SU-DHL-6 (cell line): ENCODE results near the gene VTI1A.
A peak's percentile ranks its signal among the peaks of the same experiment; 100 is the strongest.

Source experiments
- H2AFZ ChIP-seq: fragments of 200-600 bp; sonication (generic); 2 replicates; pipeline ENCODE4 v1.6.1; 2014; ENCODE audit warnings: low read depth, mild to moderate bottlenecking, moderate library complexity, mixed read lengths, antibody characterized with exemption, low read length; ENCODE audit not compliant: severe bottlenecking
- H3F3A ChIP-seq: fragments of 200-600 bp; shearing (Covaris generic); 2 replicates; pipeline ENCODE4 v1.6.0; 2016; ENCODE audit warnings: antibody characterized with exemption, mild to moderate bottlenecking; ENCODE audit not compliant: insufficient read depth
- H3K27ac ChIP-seq: fragments of 200-600 bp; sonication (generic); 2 replicates; pipeline ENCODE4 v1.5.1; 2016; ENCODE audit warnings: low read depth, mild to moderate bottlenecking, low read length, moderate library complexity, mixed read lengths
- H3K27me3 ChIP-seq: fragments of 200-600 bp; sonication (generic), shearing (Covaris generic); 2 replicates; pipeline ENCODE4 v1.6.0; 2014; ENCODE audit warnings: mild to moderate bottlenecking, low read length
- H3K36me3 ChIP-seq: fragments of 200-600 bp; sonication (generic); 2 replicates; pipeline ENCODE4 v1.6.1; 2014; ENCODE audit warnings: mild to moderate bottlenecking, low read length, mixed read lengths
- H3K4me2 ChIP-seq: fragments of 300-600, 200-600 bp; shearing (Covaris generic), sonication (generic); 2 replicates; pipeline ENCODE4 v1.6.0; 2014; ENCODE audit warnings: low read length, low read depth, mild to moderate bottlenecking; ENCODE audit not compliant: poor library complexity, severe bottlenecking
- H3K4me3 ChIP-seq: fragments of 200-600 bp; sonication (generic); 2 replicates; pipeline ENCODE4 v1.5.1; 2014; ENCODE audit warnings: antibody characterized with exemption, low read length, mild to moderate bottlenecking, mixed read lengths; ENCODE audit not compliant: insufficient read depth, poor library complexity, severe bottlenecking
- H3K79me2 ChIP-seq: fragments of 200-600 bp; sonication (generic); 2 replicates; pipeline ENCODE4 v1.6.1; 2014; ENCODE audit warnings: mild to moderate bottlenecking, low read length, moderate library complexity; ENCODE audit not compliant: insufficient read depth
- H3K9ac ChIP-seq: fragments of 200-600 bp; sonication (generic); 2 replicates; pipeline ENCODE4 v1.7.0; 2014; ENCODE audit warnings: mild to moderate bottlenecking, low read length
- H3K9me2 ChIP-seq: fragments of 200-600 bp; sonication (generic); replicated peaks from 2 replicates; pipeline ENCODE4 v1.6.1; 2014; ENCODE audit warnings: low read length; ENCODE audit not compliant: insufficient read depth
- H3K9me3 ChIP-seq: fragments of 200-600 bp; sonication (generic); 2 replicates; pipeline ENCODE4 v1.6.1; 2014; ENCODE audit warnings: low read length, mixed read lengths; ENCODE audit not compliant: insufficient read depth
- H4K20me1 ChIP-seq: fragments of 200-600 bp; sonication (generic); 2 replicates; pipeline ENCODE4 v1.6.1; 2014; ENCODE audit warnings: low read depth, mild to moderate bottlenecking, antibody characterized with exemption, low read length, moderate library complexity, mixed read lengths
- CTCF ChIP-seq: fragments of 200-600 bp; sonication (generic); IDR thresholded peaks from one replicate; pipeline ENCODE4 v1.5.1; 2017; ENCODE audit warnings: antibody characterized with exemption, mild to moderate bottlenecking, low read length, moderate library complexity; ENCODE audit not compliant: insufficient read depth, poor library complexity, severe bottlenecking
- EZH2phosphoT487 ChIP-seq: fragments of 200-600 bp; sonication (generic), shearing (Covaris generic); conservative IDR thresholded peaks from 2 replicates; pipeline ENCODE4 v1.6.1; 2018; ENCODE audit warnings: mild to moderate bottlenecking, antibody characterized with exemption, low read length, moderate library complexity, mixed read lengths

The VTI1A gene

GRCh38 chr10:112441520-112441919 lies 5.5 kb upstream of the VTI1A start:
- H3F3A ChIP-seq, result peaks cover 3% of the 10 kb centered on the region; the same call in 1 of the 2 replicates
- no peak overlapping the region for H3K9ac ChIP-seq
- H3K36me3 ChIP-seq, result peaks cover 46% of the 10 kb centered on the region; the same call in 1 of the 2 replicates
- H3K4me2 ChIP-seq, result no peak overlapping the region
- H4K20me1 ChIP-seq, result no peaks in the 10 kb centered on the region
- no peaks in the 10 kb centered on the region for H3K27me3 ChIP-seq
- H3K27ac ChIP-seq, result no peak overlapping the region
- H3K9me3 ChIP-seq, result no peaks in the 10 kb centered on the region
- no peak overlapping the region for H2AFZ ChIP-seq
- no peaks in the 10 kb centered on the region for H3K9me2 ChIP-seq
- peaks cover 30% of the 10 kb centered on the region for H3K79me2 ChIP-seq
- TF ChIP-seq CTCF (no peak), EZH2phosphoT487 (no peak)
- H3K4me3 ChIP-seq, result no peak overlapping the region

- H3K36me3 ChIP-seq, result peaks cover 45% of the 10 kb centered on the region; the same call in 1 of the 2 replicates
Observed at GRCh38 chr10:112442063-112442462, 5.0 kb upstream of the VTI1A start.

GRCh38 chr10:112446055-112446854 lies 760 bp upstream of the VTI1A start:
- Histone ChIP-seq H3K79me2 (peaks cover 68% of the 10 kb centered on the region), H3K36me3 (peaks cover 27% of the 10 kb centered on the region; the same call in 1 of the 2 replicates), H3K9me2 (no peaks in the 10 kb centered on the region), H3K4me2 (peak overlapping the region; percentile 69), H3F3A (0 out of 2 replicates have a peak, but pooled peaks cover 3% of the 10 kb centered on the region), H3K27me3 (no peaks in the 10 kb centered on the region), H3K27ac (peak overlapping the region; percentile 72), H3K4me3 (peak overlapping the region; percentile 97), H3K9me3 (no peaks in the 10 kb centered on the region), H2AFZ (peak overlapping the region; percentile 81), H4K20me1 (no peaks in the 10 kb centered on the region), H3K9ac (peak overlapping the region; percentile 96)
- TF ChIP-seq EZH2phosphoT487 (no peak), CTCF (no peak)

More at GRCh38 chr10:112442063-112442462, 5.0 kb upstream of the VTI1A start:
- Histone ChIP-seq H3K4me2 (no peak overlapping the region), H3K79me2 (peaks cover 32% of the 10 kb centered on the region), H2AFZ (no peak overlapping the region), H4K20me1 (no peaks in the 10 kb centered on the region), H3K9me2 (no peaks in the 10 kb centered on the region), H3K4me3 (no peak overlapping the region), H3K27ac (no peak overlapping the region), H3K9ac (no peak overlapping the region), H3K27me3 (no peaks in the 10 kb centered on the region), H3K9me3 (no peaks in the 10 kb centered on the region), H3F3A (peaks cover 3% of the 10 kb centered on the region; the same call in 1 of the 2 replicates)
- TF ChIP-seq CTCF (no peak), EZH2phosphoT487 (no peak)
